Measurements from ENCODE around the gene FUNDC1.
"Not testable (repeated sequence)": the region's sequence is repeated elsewhere in the genome, so short reads cannot be mapped to it uniquely, and the experiment has no call there.

FUNDC1 gene, protein sequence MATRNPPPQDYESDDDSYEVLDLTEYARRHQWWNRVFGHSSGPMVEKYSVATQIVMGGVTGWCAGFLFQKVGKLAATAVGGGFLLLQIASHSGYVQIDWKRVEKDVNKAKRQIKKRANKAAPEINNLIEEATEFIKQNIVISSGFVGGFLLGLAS

DNA sequence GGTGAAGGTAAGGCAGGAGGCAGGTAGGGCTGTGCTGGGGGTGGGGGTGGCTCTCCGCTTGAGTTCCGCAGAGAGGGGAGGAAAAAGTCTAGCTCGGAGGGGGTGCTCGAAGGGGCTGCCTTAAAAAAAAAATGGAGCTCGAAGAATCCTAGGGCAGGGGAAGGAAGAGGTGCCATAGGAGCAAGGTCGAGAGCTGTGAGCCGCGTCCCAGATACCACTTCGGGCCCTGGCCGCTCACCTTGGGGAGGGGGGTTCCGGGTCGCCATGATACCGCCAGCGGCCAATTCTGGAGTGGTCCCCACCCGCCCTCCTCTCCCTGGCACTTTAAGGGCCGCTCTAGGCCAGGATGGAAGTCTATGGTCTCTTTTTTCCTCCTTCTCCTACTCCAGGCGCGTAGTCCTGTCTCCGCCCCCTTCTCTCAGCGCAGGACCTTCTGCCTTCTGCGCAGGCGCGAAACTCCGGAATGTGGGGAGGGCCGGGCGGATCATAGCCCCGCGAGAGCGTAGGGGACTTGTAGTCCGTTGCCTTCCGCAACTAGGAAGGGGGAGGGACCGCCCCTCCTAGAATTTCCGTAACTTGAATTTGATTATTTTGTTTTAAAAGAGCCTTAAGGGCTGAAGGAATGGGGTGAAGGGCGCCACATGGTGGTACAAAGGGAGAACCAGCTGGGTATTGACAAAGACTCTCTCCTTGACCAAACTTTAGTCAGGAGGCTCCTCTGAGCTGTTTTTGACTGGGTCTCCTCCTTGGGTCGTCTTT lies at the start of gene FUNDC1:
TSS of gene FUNDC1 (minus strand) at position 293 of the 759 bp plus-strand sequence. CDS start at position 266, 27 bp downstream.
- DNase-seq (ENCODE audit: low read depth in 2 of 2): peak; percentile 76 to 89

DNA sequence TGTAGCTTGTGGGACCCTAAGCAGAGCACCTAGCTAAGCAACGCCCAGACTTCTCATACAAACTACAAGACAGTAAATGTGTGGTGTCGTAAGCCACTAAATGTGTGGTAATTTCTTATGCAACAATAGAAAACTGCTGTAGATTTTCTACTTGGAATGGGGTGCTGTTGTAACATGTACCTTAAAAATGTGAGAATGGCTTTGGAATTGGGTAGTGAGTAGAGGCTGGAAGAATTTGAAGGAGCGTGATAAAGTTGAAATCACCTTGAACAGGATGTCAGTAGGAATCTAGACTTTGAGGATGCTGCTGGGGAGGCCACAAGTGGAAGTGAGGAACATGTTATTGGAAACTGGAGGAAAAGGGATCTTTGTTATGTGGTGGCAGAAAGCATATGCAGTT lies 43.2 kb upstream of the FUNDC1 start:
- DNase-seq (ENCODE audit: low read depth in 2 of 2): no peak

DNA sequence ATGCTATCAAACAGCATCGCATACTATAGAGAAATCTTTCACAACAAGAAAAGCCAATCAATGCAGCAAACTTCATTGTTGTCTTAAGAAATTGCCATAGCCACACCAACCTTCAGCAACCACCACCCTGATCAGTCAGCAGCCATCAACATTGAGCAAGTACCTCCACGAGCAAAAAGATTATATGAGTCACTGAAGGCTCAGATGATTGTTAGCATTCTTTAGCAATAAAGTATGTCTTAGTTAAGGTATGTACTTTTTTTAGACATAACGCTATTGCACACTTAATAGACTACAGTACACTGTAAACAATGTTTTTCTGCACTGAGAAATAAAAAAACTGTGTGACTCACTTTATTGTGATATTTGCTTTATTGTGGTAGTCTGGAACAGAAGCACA lies 37.8 kb upstream of the FUNDC1 start:
- DNase-seq (ENCODE audit: low read depth in 2 of 2): no peak

DNA sequence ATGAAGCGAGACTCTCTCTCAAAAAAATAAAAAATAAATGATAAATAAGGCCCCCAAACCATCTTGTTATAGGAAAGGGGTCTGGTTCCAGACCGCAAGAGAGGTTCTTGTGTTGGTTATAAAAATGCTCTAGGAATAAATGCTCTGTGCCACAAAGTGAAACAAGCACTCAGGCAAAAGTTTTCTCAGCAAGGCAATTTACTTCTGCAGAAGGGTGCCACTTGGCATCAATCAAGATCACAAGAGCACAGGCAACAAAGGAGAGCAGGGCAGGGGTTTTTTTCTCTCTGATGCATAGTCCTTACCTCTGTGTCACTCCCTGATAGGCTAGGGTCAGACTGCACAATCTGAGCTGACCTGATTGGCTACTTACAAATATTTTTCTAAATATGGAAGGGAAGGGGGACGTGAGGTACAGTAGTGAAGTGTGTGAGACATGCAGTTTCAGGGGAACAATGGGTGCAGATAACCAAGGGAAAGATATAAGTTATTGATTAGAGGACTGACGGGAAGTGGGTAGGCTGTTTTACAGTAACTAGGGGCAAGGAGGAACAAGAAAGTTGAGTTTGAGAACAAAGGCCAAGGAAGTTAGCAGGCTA lies 29.8 kb upstream of the FUNDC1 start:
- DNase-seq (ENCODE audit: low read depth in 2 of 2): no peak

DNA sequence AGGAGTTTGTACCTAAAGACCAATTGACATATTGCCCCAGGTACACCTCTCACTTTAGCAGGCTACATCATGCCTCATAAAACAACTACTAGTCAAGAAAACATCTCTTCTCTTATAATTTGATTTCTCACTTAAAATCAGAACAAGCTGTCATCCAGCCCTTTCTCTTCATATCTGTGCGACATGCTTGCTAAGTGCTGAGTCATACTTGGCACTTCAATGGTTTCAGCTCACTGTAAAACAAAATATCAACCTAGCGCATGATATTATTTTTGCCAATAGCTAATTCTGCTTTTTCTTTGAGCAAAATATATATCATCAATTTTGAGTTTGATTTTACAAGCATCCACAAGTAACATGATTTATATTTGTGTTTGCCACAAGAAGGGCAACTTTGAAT lies 27.9 kb upstream of the FUNDC1 start:
- DNase-seq (ENCODE audit: low read depth in 2 of 2): no peak

DNA sequence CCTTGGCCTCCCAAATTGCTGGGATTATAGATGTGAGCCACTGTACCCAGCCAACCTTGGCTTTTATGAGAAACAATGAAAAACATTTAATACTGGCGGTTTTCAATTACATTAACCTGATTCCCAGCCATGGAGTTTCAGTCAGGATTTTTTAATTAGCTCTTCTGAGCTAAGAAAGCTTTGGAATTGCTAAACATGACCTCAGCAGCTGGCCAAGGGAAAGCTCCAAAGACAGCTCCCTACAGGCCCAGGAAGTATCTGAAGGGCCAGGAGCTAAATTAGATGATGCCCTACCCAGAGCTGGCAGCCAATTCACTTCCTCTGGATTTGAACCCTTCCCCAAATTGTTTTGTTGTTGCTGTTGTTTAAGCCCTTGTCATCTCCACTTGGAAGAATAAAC lies 26.5 kb upstream of the FUNDC1 start:
- DNase-seq (ENCODE audit: low read depth in 2 of 2): no peak

GRCh38 chrX:44568196-44568595 lies 25.5 kb upstream of the FUNDC1 start:
- DNase-seq (ENCODE audit: low read depth in 2 of 2): no peak

GRCh38 chrX:44561896-44562295 lies 19.2 kb upstream of the FUNDC1 start:
- DNase-seq (ENCODE audit: low read depth in 2 of 2): not testable (repeated sequence)

DNA sequence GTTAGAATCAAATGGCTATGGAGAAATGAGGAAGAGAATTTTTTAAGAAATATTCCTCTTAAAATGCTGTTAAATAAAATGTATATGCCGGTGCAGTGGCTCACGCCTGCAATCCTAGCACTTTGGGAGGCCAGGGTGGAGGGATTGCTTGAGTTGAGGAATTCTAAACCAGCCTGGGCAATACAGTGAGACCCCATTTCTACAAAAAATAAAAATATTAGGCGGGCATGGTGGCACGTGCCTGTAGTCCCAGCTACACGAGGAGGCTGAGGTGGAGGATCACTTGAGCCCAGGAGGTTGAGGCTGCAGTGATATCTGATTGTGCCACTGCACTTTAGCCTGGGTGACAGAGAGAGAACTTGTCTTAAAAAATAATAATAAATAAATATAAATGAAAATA lies 7.9 kb upstream of the FUNDC1 start:
- no peak for DNase-seq (ENCODE audit: low read depth in 2 of 2)

DNA sequence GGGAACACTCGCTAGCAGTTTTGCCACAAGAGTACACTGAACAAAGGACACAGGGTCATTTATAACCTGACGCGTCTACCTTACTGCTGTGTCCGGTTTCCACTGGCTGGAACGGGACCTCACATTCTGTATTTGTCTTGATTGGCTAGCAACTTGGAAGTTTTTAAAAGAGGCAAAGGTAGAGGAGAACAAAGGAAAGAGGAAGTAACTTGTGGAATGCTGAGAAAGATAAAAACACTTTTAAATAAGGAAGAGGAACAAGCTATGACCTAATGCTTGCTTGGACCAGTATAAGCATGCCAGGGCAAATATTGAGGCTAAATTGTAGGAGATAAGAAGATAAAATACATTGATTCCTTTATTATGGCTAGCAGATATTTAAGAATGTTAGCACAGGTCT lies 2.8 kb upstream of the FUNDC1 start:
- DNase-seq (ENCODE audit: low read depth in 2 of 2): not testable (repeated sequence)

GRCh38 chrX:44544036-44544435 lies 1.4 kb upstream of the FUNDC1 start:
- DNase-seq (ENCODE audit: low read depth in 2 of 2): no peak

DNA sequence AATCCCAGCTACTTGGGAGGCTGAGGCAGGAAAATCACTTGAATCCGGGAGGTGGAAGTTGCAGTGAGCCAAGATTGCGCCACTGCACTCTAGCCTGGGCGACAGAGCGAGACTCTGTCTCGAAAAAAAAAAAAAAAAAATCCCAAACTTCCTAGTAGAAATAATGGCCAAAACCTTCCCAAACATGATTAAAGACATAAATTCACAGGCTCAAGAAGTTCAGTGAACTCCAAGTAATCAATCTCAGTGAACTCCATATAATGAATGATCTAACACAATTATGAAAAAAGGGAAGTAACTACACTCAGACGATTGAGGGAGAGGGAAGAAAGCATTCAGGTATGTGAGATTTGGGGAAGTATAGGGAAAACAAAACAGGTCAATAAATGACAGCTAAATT lies 6.5 kb downstream of the FUNDC1 start:
- no peak for DNase-seq (ENCODE audit: low read depth in 2 of 2)

DNA sequence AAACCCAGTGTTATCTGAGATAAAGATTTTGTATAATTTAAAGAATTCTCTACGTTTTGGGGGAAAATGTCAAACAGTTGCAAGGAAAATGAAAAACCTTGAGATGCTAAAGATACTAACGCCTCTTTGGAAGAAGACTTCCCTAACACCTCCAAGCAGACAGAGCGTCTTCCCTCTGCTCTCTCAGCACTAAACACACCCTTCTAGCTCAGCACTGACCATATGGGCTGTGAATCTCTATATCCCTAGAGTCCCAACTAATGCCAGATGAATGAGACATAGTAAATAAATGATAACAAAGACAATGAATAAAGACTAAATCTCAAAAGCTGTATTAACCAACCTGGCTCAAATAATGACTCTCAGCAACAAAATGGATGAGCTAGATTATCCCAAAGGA lies 13.3 kb downstream of the FUNDC1 start:
- no peak for DNase-seq (ENCODE audit: low read depth in 2 of 2)

DNA sequence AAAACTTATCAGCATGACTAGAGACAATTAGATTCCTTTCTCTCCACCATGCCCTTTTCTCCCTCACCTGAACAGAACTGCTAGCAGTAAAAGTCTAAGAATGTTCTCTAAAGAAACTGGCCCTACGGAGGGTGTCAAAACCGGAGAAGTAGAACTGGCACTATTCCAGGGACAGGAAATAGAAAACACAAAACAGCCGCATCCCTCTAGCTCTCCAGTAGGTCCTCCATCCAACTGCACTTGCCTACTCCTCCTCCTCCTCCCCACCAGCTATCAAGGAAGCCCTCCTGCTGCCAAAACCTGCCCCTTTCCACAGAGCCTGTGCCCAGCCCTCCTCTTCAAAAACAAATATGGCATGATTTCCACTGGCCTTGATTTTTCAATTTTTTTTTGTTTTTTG lies 28.4 kb downstream of the FUNDC1 start:
- DNase-seq (ENCODE audit: low read depth in 2 of 2): no peak

DNA sequence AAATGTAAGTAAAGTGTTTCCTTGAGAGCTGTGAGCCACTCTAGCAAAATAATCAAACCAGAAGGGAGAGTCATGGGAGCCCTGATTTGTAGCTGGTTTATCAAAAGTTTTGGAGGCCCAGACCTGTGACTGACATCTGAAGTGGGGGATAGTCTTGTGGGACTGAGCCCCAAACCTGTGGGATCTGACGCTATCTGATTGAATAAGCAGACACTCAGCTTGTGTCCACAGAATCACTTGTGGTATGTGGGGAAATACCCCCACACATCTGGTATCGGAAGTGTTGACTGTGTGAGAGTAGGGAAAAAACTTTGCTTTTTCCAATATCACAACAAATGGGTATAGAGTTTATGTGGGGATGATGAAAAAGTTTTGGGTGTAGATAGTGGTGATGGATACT lies 35.4 kb downstream of the FUNDC1 start:
- DNase-seq (ENCODE audit: low read depth in 2 of 2): peak in 1 of 2 donors; percentile 0

GRCh38 chrX:44506678-44507077 lies 36.0 kb downstream of the FUNDC1 start:
- no peak for DNase-seq (ENCODE audit: low read depth in 2 of 2)

- no peak for DNase-seq (ENCODE audit: low read depth in 2 of 2)
Measured at GRCh38 chrX:44503560-44503959, 39.1 kb downstream of the FUNDC1 start.

- no peak for DNase-seq (ENCODE audit: low read depth in 2 of 2)
Measured at GRCh38 chrX:44495091-44495490, 47.6 kb downstream of the FUNDC1 start.

DNA sequence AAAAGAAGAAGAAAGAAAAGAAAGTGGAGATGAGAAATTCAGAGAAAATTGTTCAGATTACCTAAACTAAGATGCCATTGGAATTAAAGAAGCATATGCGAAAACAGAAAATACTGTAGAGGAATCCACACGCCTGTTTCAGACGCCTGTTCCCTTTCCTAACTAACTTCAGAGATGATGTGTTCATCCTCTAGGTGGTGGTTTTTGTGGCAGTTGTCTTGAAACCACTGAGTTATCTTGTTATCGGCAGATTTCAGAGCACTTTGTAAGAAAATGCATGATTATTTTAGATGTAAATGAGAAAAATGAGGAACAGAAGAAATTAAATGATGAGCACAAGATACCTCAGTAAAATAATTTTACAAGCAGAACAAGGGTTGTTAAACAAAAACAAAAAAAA lies 48.3 kb downstream of the FUNDC1 start:
- DNase-seq (ENCODE audit: low read depth in 2 of 2): no peak

- no peak for DNase-seq (ENCODE audit: low read depth in 2 of 2)
Measured at GRCh38 chrX:44489515-44489914, 53.1 kb downstream of the FUNDC1 start.

GRCh38 chrX:44484607-44485146 lies 58.0 kb downstream of the FUNDC1 start:
- DNase-seq (ENCODE audit: low read depth in 2 of 2): no peak

DNA sequence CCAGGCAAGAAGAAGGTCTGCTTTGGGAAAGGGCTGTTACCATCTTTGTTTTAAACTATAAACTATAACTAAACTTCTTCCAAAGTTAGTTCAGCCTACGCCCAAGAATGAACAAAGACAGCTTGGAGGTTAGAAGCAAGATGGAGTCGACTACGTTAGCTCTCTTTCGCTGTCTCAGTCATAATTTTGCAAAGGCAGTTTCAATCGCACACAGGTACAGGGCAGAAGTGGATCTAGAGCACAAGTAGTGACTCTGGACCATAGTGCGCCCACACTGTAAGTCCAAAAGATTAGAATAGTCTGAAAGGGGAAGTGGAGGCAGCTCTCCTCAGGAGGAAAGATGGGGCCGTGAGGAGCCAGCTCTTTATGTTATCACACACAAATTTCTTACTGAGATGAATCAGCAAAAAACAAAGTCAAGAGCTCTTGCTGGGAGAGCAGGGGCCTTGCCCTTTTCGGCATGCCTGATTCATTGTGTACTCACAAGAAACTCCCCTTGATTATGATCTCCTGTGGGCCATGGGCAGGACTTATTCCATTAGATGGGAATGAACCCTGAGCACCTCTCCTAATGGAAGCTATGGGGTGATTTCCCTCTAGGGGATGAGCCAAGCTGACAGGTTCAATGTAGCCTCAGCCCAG lies 58.6 kb downstream of the FUNDC1 start:
- no peak for DNase-seq (ENCODE audit: low read depth in 2 of 2)

GRCh38 chrX:44482575-44482974 lies 60.1 kb downstream of the FUNDC1 start:
- no peak for DNase-seq (ENCODE audit: low read depth in 2 of 2)
